Measurements from ENCODE around the gene ARFGEF3.

ARFGEF3 gene

DNA sequence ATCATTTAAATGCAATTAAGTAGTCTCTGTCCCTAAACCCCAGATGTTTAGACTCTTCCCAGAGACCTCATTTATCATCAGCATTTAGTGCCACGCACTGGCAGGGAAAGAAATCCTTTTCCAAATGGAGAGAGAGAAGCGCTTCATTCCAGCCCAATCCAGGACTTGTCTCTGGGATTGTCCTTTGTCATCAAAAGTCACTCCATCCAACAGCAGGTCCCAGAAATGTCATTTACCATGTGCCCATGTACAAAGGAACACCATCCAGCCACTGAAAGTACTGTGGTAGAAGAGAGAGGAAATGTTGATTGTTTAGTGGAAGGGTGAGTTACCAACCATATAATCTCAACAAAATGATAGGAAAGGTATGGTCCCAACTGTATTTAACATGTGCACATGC is 149.1 kb downstream of the ARFGEF3 start:
- TF ChIP-seq EZH2 (IDR thresholded peaks at IDR 0.05) (no peak), POLR2AphosphoS5 (IDR thresholded peaks at IDR 0.05; ENCODE audit: borderline replicate concordance, low read depth, low read length) (no peak), FOXP2 (optimal IDR thresholded peaks at IDR 0.05; ENCODE audit: control extremely low read depth, extremely low read length, insufficient read depth) (no peak)
- no peaks in the 10 kb centered on the region for H3K36me3 ChIP-seq (ENCODE audit: insufficient read depth, low read length)
- H3K4me3 ChIP-seq, result no peak overlapping the region
- no peak overlapping the region for H3K9ac ChIP-seq (ENCODE audit: insufficient read length)
- H3K9me3 ChIP-seq (ENCODE audit: low read depth, low read length), result no peaks in the 10 kb centered on the region
- no peak for DNase-seq (ENCODE audit: low read depth, low spot score)
- no peak overlapping the region for H3K27ac ChIP-seq

DNA sequence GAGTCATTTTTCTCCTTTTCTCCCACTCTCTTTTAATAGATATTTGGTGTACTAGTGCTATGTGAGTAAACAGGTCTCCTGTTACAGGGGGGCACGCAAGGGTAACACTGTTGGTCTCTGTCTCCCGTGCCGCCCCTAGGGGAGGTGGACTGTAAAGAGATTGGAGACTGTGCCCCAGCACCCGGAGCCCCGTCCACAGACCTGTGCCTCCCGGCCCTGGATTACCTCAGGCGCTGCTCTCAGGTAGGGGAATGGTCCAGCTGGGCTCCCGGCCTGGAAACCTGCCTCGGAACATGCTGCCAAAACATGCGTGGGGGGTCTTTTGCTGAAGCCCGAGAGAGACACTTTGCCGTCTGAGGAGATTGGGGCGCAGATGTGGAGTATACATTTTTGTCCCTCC is 149.5 kb downstream of the ARFGEF3 start:
- H3K9me3 ChIP-seq (ENCODE audit: low read depth, low read length), result no peaks in the 10 kb centered on the region
- TF ChIP-seq EZH2 (IDR thresholded peaks at IDR 0.05) (no peak), FOXP2 (optimal IDR thresholded peaks at IDR 0.05; ENCODE audit: control extremely low read depth, extremely low read length, insufficient read depth) (no peak), POLR2AphosphoS5 (IDR thresholded peaks at IDR 0.05; ENCODE audit: borderline replicate concordance, low read depth, low read length) (no peak)
- H3K36me3 ChIP-seq (ENCODE audit: insufficient read depth, low read length), result no peaks in the 10 kb centered on the region
- H3K4me3 ChIP-seq, result no peak overlapping the region
- no peak for DNase-seq (ENCODE audit: low read depth, low spot score)
- no peak overlapping the region for H3K27ac ChIP-seq
- no peak overlapping the region for H3K9ac ChIP-seq (ENCODE audit: insufficient read length)

DNA sequence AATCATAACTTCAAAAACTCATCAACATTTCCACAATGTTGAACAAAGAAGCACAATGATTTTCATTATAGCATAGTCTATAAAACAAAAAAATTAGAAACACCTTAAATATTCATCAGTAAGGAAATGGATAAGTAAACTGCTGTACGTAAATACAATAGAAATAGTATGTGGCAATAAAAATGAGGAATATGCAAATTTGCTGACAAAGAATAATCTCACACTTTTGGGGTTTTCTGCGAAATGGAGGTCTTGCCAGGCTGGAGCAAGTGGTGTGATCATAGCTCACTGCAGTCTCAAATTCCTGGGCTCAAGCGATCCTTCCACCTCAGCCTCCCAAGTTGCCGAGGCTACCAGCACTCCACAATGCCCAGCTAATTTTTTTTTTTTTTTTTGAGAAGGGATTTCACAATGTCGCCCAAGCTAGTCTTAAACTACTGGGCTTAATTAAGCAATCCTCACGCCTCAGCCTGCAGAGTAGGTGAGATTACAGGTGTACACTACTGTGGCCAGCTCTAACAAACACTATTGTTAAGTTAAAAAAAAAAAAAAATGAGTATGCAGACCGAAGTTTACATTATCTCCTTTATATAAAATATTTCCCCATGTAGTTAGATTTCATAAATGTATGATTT is 157.1 kb downstream of the ARFGEF3 start:
- no peaks in the 10 kb centered on the region for H3K9me3 ChIP-seq (ENCODE audit: low read depth, low read length)
- TF ChIP-seq FOXP2 (optimal IDR thresholded peaks at IDR 0.05; ENCODE audit: control extremely low read depth, extremely low read length, insufficient read depth) (no peak), EZH2 (IDR thresholded peaks at IDR 0.05) (no peak), POLR2AphosphoS5 (IDR thresholded peaks at IDR 0.05; ENCODE audit: borderline replicate concordance, low read depth, low read length) (no peak)
- no peak overlapping the region for H3K4me3 ChIP-seq
- no peak overlapping the region for H3K27ac ChIP-seq
- no peak for DNase-seq (ENCODE audit: low read depth, low spot score)
- no peak overlapping the region for H3K9ac ChIP-seq (ENCODE audit: insufficient read length)
- no peaks in the 10 kb centered on the region for H3K36me3 ChIP-seq (ENCODE audit: insufficient read depth, low read length)

DNA sequence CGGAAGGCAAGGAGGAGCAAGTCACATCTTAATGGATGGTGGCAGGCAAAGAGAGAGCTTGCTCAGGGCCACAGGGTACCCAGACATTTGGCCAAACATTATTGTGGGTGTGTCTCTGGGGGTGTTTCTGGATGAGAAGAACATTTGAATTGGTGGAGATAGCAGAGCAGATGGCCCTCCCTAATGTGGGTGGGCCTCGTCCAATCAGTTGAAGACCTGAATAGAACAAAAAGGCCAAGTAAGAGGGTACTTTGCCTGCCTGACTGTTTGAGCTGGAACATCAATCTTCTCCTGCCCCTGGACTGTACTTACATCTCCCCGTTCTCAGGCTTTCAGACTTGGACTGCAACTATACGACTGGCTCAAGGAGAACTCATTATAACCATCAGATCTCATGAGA is 160.2 kb downstream of the ARFGEF3 start:
- no peak for DNase-seq (ENCODE audit: low read depth, low spot score)
- no peaks in the 10 kb centered on the region for H3K36me3 ChIP-seq (ENCODE audit: insufficient read depth, low read length)

DNA sequence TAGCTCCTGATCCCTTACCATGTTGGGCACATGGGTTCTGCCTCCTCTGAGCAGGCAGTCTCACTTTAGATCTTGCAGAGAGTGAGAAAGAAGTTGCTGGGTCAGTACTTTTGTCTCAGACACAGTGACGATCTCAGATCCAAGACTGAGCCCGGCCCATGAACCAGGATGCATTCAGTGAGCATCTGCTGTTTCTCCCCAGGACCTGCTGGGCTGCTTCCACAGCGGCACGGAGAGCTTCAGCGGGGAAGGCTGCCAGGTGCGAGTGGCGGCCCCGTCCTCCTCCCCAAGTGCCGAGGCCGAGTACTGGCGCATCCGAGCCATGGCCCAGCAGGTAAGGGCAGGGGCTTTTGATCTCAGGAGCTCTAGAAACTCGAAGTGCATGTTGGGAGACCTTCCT is 162.1 kb downstream of the ARFGEF3 start:
- Histone ChIP-seq H3K9ac (ENCODE audit: insufficient read length) (no peak overlapping the region), H3K4me3 (no peak overlapping the region), H3K9me3 (ENCODE audit: low read depth, low read length) (no peaks in the 10 kb centered on the region), H3K36me3 (ENCODE audit: insufficient read depth, low read length) (no peaks in the 10 kb centered on the region), H3K27ac (no peak overlapping the region)
- DNase-seq (ENCODE audit: low read depth, low spot score), result no peak
- TF ChIP-seq EZH2 (IDR thresholded peaks at IDR 0.05) (no peak), POLR2AphosphoS5 (IDR thresholded peaks at IDR 0.05; ENCODE audit: borderline replicate concordance, low read depth, low read length) (no peak), FOXP2 (optimal IDR thresholded peaks at IDR 0.05; ENCODE audit: control extremely low read depth, extremely low read length, insufficient read depth) (no peak)

More for the DNA sequence above, 160.2 kb downstream of the ARFGEF3 start:
- no peak overlapping the region for H3K27ac ChIP-seq
- TF ChIP-seq FOXP2 (optimal IDR thresholded peaks at IDR 0.05; ENCODE audit: control extremely low read depth, extremely low read length, insufficient read depth) (no peak), POLR2AphosphoS5 (IDR thresholded peaks at IDR 0.05; ENCODE audit: borderline replicate concordance, low read depth, low read length) (no peak), EZH2 (IDR thresholded peaks at IDR 0.05) (no peak)
- H3K9me3 ChIP-seq (ENCODE audit: low read depth, low read length), result no peaks in the 10 kb centered on the region
- H3K4me3 ChIP-seq, result no peak overlapping the region
- H3K9ac ChIP-seq (ENCODE audit: insufficient read length), result no peak overlapping the region

GRCh38 chr6:138328210-138328609 is 166.5 kb downstream of the ARFGEF3 start:
- H3K4me3 ChIP-seq, result no peak overlapping the region
- DNase-seq (ENCODE audit: low read depth, low spot score), result no peak
- H3K27ac ChIP-seq, result no peak overlapping the region
- no peaks in the 10 kb centered on the region for H3K9me3 ChIP-seq (ENCODE audit: low read depth, low read length)
- no peaks in the 10 kb centered on the region for H3K36me3 ChIP-seq (ENCODE audit: insufficient read depth, low read length)
- no peak overlapping the region for H3K9ac ChIP-seq (ENCODE audit: insufficient read length)
- no peak for TF ChIP-seq EZH2 (IDR thresholded peaks at IDR 0.05)
- TF ChIP-seq POLR2AphosphoS5 (IDR thresholded peaks at IDR 0.05; ENCODE audit: borderline replicate concordance, low read depth, low read length), result no peak
- no peak for TF ChIP-seq FOXP2 (optimal IDR thresholded peaks at IDR 0.05; ENCODE audit: control extremely low read depth, extremely low read length, insufficient read depth)

DNA sequence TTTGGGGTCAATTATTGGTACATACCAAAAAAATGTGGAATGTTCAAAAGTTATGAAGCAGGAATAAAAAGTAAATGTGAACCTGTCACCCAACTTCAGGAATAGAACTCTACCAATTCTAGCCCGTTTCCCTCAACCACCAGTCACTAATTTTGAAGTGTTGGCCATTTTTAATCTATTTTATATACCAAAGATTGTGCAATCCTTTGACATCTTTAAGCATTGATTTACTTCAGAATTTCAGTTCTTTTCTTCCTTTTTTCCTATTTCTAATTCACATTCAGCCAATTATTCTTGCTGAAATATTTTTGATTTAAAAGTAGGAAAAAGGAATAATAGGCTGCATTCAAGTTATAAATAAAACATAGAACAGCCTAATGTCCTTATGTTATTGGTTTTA is 169.0 kb downstream of the ARFGEF3 start:
- Histone ChIP-seq H3K9me3 (ENCODE audit: low read depth, low read length) (no peaks in the 10 kb centered on the region), H3K4me3 (no peak overlapping the region), H3K9ac (ENCODE audit: insufficient read length) (no peak overlapping the region), H3K36me3 (ENCODE audit: insufficient read depth, low read length) (no peaks in the 10 kb centered on the region), H3K27ac (no peak overlapping the region)
- DNase-seq (ENCODE audit: low read depth, low spot score), result no peak
- TF ChIP-seq FOXP2 (optimal IDR thresholded peaks at IDR 0.05; ENCODE audit: control extremely low read depth, extremely low read length, insufficient read depth), result no peak
- no peak for TF ChIP-seq POLR2AphosphoS5 (IDR thresholded peaks at IDR 0.05; ENCODE audit: borderline replicate concordance, low read depth, low read length)
- TF ChIP-seq EZH2 (IDR thresholded peaks at IDR 0.05), result no peak

DNA sequence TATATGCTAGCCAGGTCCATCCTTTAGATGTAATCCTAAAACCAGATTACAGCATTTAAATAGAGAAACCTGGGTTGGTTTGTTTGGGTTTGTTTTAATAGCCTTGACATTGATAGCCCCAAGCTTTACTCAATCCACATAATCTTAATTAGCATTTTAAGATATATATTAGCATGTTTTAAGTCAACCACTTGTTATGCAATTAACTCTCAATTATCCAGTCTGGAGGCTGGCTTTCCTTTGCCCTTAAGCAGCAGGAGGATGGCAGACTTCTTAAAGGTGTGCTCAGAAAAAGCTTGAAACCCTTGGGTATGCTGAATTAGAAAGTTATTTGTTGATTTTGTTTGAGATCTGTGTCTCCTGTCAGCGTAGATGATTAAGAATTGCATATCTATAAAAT is 169.7 kb downstream of the ARFGEF3 start:
- Histone ChIP-seq H3K27ac (no peak overlapping the region), H3K9me3 (ENCODE audit: low read depth, low read length) (no peaks in the 10 kb centered on the region), H3K36me3 (ENCODE audit: insufficient read depth, low read length) (no peaks in the 10 kb centered on the region), H3K9ac (ENCODE audit: insufficient read length) (no peak overlapping the region), H3K4me3 (no peak overlapping the region)
- TF ChIP-seq EZH2 (IDR thresholded peaks at IDR 0.05), result no peak
- no peak for DNase-seq (ENCODE audit: low read depth, low spot score)

- Histone ChIP-seq H3K9ac (ENCODE audit: insufficient read length) (no peak overlapping the region), H3K9me3 (ENCODE audit: low read depth, low read length) (no peaks in the 10 kb centered on the region), H3K4me3 (no peak overlapping the region), H3K27ac (no peak overlapping the region), H3K36me3 (ENCODE audit: insufficient read depth, low read length) (no peaks in the 10 kb centered on the region)
- no peak for TF ChIP-seq EZH2 (IDR thresholded peaks at IDR 0.05)
- TF ChIP-seq FOXP2 (optimal IDR thresholded peaks at IDR 0.05; ENCODE audit: control extremely low read depth, extremely low read length, insufficient read depth), result no peak
- TF ChIP-seq POLR2AphosphoS5 (IDR thresholded peaks at IDR 0.05; ENCODE audit: borderline replicate concordance, low read depth, low read length), result no peak
- no peak for DNase-seq (ENCODE audit: low read depth, low spot score)
Observed at GRCh38 chr6:138331984-138332383, 170.2 kb downstream of the ARFGEF3 start.
